H7 (cell line): Measurements from ENCODE around the gene ROCK2. TPM values are rescaled to one million over a fixed set of nuclear protein-coding genes. Genes with fewer than 3 reads are reported as not detected.

Experiments
- DNase-seq: peaks from one replicate; pipeline ENCODE4 v3.0.0; 2012
- H3K27me3 ChIP-seq: 2 replicates; pipeline ENCODE4 v1.6.0; 2011; ENCODE audit warnings: mild to moderate bottlenecking, low read length; ENCODE audit not compliant: control insufficient read depth, insufficient read depth
- H3K36me3 ChIP-seq: replicated peaks from 2 replicates; pipeline ENCODE4 v1.5.1; 2011; ENCODE audit warnings: low read length; ENCODE audit not compliant: control insufficient read depth, insufficient read depth
- H3K4me3 ChIP-seq: 2 replicates; pipeline ENCODE4 v1.5.1; 2011; ENCODE audit warnings: low read depth, mild to moderate bottlenecking, control low read depth, low read length, moderate library complexity; ENCODE audit not compliant: insufficient read depth
- total RNA-seq: library from RNA; depleted of rRNA; stranded (reverse); fragments of >200 nt; shearing (Covaris generic); gene quantifications from 2 replicates; pipeline ENCODE4 v1.2.3, GENCODE V29; 2014

The ROCK2 gene
- total RNA-seq, 1 experiment from 2014 or later: 12.6 TPM

- DNase-seq: no peak
- H3K36me3 ChIP-seq: no peaks in the 10 kb centered on the region
- H3K27me3 ChIP-seq: no peaks in the 10 kb centered on the region
- H3K4me3 ChIP-seq: no peak overlapping the region
These were observed 11.0 kb upstream of the ROCK2 start for GRCh38 chr2:11355194-11356053.

DNA sequence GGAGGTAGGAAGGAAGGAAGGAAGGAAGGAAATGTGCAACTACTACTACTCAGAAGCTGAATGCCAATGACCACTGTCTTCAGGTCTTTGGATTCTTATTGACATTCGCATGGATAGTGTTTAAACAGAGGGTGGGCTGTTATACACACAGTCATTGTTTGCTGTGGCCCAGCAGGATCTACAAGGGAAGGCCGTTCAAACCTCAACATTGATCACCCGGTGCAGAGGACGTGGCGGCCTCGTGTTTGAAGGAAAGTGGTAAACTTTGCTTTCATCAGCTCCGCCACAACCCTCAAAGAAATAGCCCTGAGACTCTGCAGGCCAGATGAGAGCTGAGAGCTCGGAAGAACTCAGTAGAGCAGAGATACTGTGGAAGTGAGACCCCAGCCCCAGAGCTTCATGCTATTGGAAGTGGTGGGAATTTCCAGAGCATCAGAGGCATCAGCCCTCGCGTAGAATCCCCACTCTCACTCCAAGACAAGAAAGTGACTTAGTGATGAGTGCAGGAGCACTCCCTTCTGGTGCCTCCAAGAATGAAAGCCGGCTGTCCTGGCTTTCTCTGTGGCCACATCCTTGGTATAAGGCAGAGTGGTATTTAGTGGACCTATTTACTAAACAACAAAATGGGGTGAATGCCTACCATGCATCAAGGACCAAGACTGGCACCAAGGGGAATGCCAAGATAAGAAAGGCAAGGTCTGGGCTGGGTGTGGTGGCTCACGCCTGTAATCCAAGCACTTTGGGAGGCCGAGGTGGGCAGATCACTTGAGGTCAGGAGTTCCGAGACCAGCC lies 10.1 kb upstream of the ROCK2 start:
- H3K4me3 ChIP-seq: no peak overlapping the region
- no peak for DNase-seq
- no peaks in the 10 kb centered on the region for H3K36me3 ChIP-seq
- H3K27me3 ChIP-seq: no peaks in the 10 kb centered on the region

- H3K27me3 ChIP-seq: no peaks in the 10 kb centered on the region
- H3K4me3 ChIP-seq: no peak overlapping the region
- H3K36me3 ChIP-seq: no peaks in the 10 kb centered on the region
- no peak for DNase-seq
These were observed 8.5 kb upstream of the ROCK2 start for GRCh38 chr2:11352781-11353537.

DNA sequence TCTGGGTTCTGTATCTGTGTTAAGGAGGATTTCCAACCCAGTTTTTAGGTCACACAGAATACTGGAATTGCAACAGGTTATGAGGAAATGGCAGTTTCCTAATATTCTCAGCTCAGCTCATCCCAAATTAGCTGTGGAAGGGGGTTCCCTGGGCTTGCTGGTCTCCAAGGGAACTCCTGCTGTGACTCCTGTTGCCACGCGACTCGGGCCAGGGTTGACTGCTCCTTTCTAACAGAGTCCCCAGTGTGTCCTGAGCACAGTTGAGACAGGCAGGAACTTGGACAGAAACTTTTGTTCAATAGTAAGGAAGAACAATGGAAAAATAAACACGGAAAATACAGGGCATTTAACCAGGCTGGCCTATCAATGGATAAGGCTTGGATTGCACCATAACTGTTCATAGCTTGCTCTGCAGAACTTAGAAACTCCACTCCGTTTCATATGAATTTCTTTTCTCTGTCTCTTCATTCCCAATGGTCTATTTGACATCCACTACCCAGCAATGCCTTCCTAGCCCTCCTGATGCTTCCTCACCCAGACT lies 3.8 kb upstream of the ROCK2 start:
- Histone ChIP-seq H3K4me3 (no peak overlapping the region), H3K27me3 (no peaks in the 10 kb centered on the region), H3K36me3 (no peaks in the 10 kb centered on the region)
- DNase-seq: peak; percentile 43

GRCh38 chr2:11347403-11347959 lies 3.0 kb upstream of the ROCK2 start:
- Histone ChIP-seq H3K4me3 (no peak overlapping the region), H3K27me3 (no peaks in the 10 kb centered on the region), H3K36me3 (no peaks in the 10 kb centered on the region)
- DNase-seq: no peak

DNA sequence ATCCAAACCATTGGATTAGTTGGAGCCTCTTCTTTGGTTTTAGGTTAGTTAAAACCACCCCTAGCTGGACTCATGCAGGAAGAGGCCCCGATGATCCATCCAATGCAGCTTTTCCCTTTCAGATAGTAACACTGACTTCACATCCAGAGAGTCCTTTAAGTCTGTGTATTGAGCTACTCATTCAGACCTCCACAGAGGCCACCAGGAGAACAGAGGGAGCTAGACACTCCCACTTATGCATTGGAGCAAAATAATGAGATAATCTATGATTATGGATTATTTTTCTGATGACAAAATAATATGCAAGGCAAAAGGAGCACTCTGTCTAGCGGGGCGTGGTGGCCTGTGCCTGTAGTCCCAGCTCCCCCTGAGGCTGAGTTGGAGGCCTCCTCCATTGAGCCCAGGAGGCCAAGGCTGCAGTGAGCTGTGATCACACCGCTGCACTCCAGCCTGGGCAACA lies 1.6 kb upstream of the ROCK2 start:
- Histone ChIP-seq H3K27me3 (no peaks in the 10 kb centered on the region), H3K36me3 (no peaks in the 10 kb centered on the region), H3K4me3 (no peak overlapping the region)
- no peak for DNase-seq

GRCh38 chr2:11344956-11345677 lies 681 bp upstream of the ROCK2 start:
- H3K27me3 ChIP-seq: no peaks in the 10 kb centered on the region
- DNase-seq: no peak
- no peaks in the 10 kb centered on the region for H3K36me3 ChIP-seq
- peak overlapping the region; percentile 94 for H3K4me3 ChIP-seq

DNA sequence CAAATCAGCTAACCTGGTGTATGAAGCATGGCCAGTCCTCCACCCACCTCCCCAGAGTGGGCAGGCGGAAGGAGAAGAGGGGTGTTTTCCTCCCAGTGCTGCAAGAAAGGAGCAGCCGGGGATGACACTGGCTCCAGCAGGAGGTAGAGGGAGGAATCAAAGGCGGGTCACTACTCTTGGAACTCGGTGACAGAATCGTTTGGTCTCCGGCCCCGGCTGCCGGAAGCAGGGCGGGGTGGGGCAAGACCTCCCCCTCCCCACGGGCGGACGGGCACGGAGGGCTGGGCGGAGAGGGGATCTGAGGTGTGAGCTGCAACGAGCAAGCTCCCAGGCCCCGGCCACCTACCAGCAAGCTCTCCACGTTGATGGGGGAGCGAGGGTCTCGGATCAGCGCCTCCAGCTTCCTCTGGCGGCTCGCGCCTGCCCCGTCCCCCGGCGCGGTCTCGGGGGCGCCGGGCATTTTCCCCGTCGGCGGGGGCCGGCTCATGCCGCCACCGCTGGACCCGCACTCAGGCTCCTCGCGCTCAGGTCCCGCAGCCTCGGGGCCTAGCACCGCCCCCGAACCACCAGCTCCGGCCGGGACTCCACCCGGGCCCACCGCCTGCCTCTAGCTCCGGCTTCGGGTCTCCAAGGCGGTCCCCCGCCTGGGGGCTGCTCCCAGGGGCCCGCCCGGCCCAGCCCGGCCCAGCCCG lies 640 bp downstream of the ROCK2 start:
- no peaks in the 10 kb centered on the region for H3K36me3 ChIP-seq
- peak; percentile 71 for DNase-seq
- peak overlapping the region; percentile 94 for H3K4me3 ChIP-seq
- H3K27me3 ChIP-seq: no peaks in the 10 kb centered on the region

GRCh38 chr2:11343368-11343649 lies 1.1 kb downstream of the ROCK2 start:
- H3K36me3 ChIP-seq: no peaks in the 10 kb centered on the region
- H3K4me3 ChIP-seq: peak overlapping the region; percentile 94
- no peak for DNase-seq
- no peaks in the 10 kb centered on the region for H3K27me3 ChIP-seq

GRCh38 chr2:11342551-11343367 lies 1.7 kb downstream of the ROCK2 start:
- H3K27me3 ChIP-seq: no peaks in the 10 kb centered on the region
- DNase-seq: no peak
- no peaks in the 10 kb centered on the region for H3K36me3 ChIP-seq
- H3K4me3 ChIP-seq: peak overlapping the region; percentile 94

GRCh38 chr2:11340717-11341116 lies 3.7 kb downstream of the ROCK2 start:
- Histone ChIP-seq H3K27me3 (no peaks in the 10 kb centered on the region), H3K4me3 (no peak overlapping the region), H3K36me3 (no peaks in the 10 kb centered on the region)
- DNase-seq: no peak

- H3K36me3 ChIP-seq: no peaks in the 10 kb centered on the region
- no peaks in the 10 kb centered on the region for H3K27me3 ChIP-seq
- H3K4me3 ChIP-seq: no peak overlapping the region
- DNase-seq: no peak
These were observed 4.8 kb downstream of the ROCK2 start for GRCh38 chr2:11339508-11340083.
